ENCODE results near the gene LRRC36. TPM values are rescaled to one million over a fixed set of nuclear protein-coding genes. Genes with fewer than 3 reads are reported as not detected.

LRRC36 gene
- polyA plus RNA-seq, 6 donors from 2014 or later = 0.48 TPM; not detected in 5

Other genes with a start within 250 kb of the LRRC36 start
- gene PHAF1, start 216.9 kb upstream of the LRRC36 start, polyA plus RNA-seq (ENCODE audit: low read depth in 6 of 6) = 10 to 100 TPM in 2 of 6 donors, 1 to 10 TPM in 3, not detected in 1; 8.8 to 13.2 (median 10.0) TPM
- under 1 TPM in 4 of 6 donors, not detected in 2; 0.09 to 0.73 (median 0.36) TPM for gene B3GNT9, start 175.8 kb upstream of the LRRC36 start, polyA plus RNA-seq (ENCODE audit: low read depth in 6 of 6)
- 10 to 100 TPM; 46.2 to 62.9 (median 54.4) TPM for gene TRADD, start 166.9 kb upstream of the LRRC36 start, polyA plus RNA-seq (ENCODE audit: low read depth in 6 of 6)
- 1 to 10 TPM in 5 of 6 donors, not detected in 1; 1.0 to 2.0 (median 1.5) TPM for gene FBXL8, start 166.9 kb upstream of the LRRC36 start, polyA plus RNA-seq (ENCODE audit: low read depth in 6 of 6)
- gene HSF4, start 162.1 kb upstream of the LRRC36 start, polyA plus RNA-seq (ENCODE audit: low read depth in 6 of 6) = not detected
- gene NOL3, start 156.3 kb upstream of the LRRC36 start, polyA plus RNA-seq (ENCODE audit: low read depth in 6 of 6) = under 1 TPM in 1 of 6 donors, not detected in 5; 0.27 TPM
- under 1 TPM in 4 of 6 donors, not detected in 2; 0.33 to 0.40 (median 0.40) TPM for gene MATCAP1, start 142.9 kb upstream of the LRRC36 start, polyA plus RNA-seq (ENCODE audit: low read depth in 6 of 6)
- under 1 TPM in 3 of 6 donors, not detected in 3; 0.12 to 0.19 (median 0.15) TPM for gene EXOC3L1, start 136.7 kb upstream of the LRRC36 start, polyA plus RNA-seq (ENCODE audit: low read depth in 6 of 6)
- 10 to 100 TPM; 54.0 to 75.9 (median 61.7) TPM for gene E2F4, start 134.7 kb upstream of the LRRC36 start, polyA plus RNA-seq (ENCODE audit: low read depth in 6 of 6)
- under 1 TPM in 5 of 6 donors, not detected in 1; 0.14 to 0.48 (median 0.39) TPM for gene ELMO3, start 127.7 kb upstream of the LRRC36 start, polyA plus RNA-seq (ENCODE audit: low read depth in 6 of 6)
- 10 to 100 TPM; 44.9 to 66.7 (median 55.0) TPM for gene TMEM208, start 99.7 kb upstream of the LRRC36 start, polyA plus RNA-seq (ENCODE audit: low read depth in 6 of 6)
- gene FHOD1, start 79.3 kb upstream of the LRRC36 start, polyA plus RNA-seq (ENCODE audit: low read depth in 6 of 6) = 1 to 10 TPM; 1.4 to 4.8 (median 2.3) TPM
- gene SLC9A5, start 77.8 kb upstream of the LRRC36 start, polyA plus RNA-seq (ENCODE audit: low read depth in 6 of 6) = under 1 TPM in 4 of 6 donors, not detected in 2; 0.08 to 0.14 (median 0.10) TPM
- 1 to 10 TPM in 1 of 6 donors, under 1 TPM in 4, not detected in 1; 0.13 to 6.0 (median 0.62) TPM for gene PLEKHG4, start 47.3 kb upstream of the LRRC36 start, polyA plus RNA-seq (ENCODE audit: low read depth in 6 of 6)
- under 1 TPM in 1 of 6 donors, not detected in 5; 0.26 TPM for gene KCTD19, start 74 bp upstream of the LRRC36 start, polyA plus RNA-seq (ENCODE audit: low read depth in 6 of 6)
- gene TPPP3, start 66.7 kb downstream of the LRRC36 start, polyA plus RNA-seq (ENCODE audit: low read depth in 6 of 6) = not detected
- gene ZDHHC1, start 89.7 kb downstream of the LRRC36 start, polyA plus RNA-seq (ENCODE audit: low read depth in 6 of 6) = under 1 TPM in 3 of 6 donors, not detected in 3; 0.17 to 0.23 (median 0.21) TPM
- gene HSD11B2, start 104.3 kb downstream of the LRRC36 start, polyA plus RNA-seq (ENCODE audit: low read depth in 6 of 6) = not detected
- 100 to 1,000 TPM; 136 to 255 (median 157) TPM for gene ATP6V0D1, start 154.3 kb downstream of the LRRC36 start, polyA plus RNA-seq (ENCODE audit: low read depth in 6 of 6)
- not detected for gene AGRP, start 156.7 kb downstream of the LRRC36 start, polyA plus RNA-seq (ENCODE audit: low read depth in 6 of 6)
- 10 to 100 TPM in 5 of 6 donors, 1 to 10 TPM in 1; 3.4 to 34.5 (median 16.5) TPM for gene RIPOR1, start 202.0 kb downstream of the LRRC36 start, polyA plus RNA-seq (ENCODE audit: low read depth in 6 of 6)
- gene CTCF, start 235.7 kb downstream of the LRRC36 start, polyA plus RNA-seq (ENCODE audit: low read depth in 6 of 6) = 10 to 100 TPM; 40.2 to 93.3 (median 67.8) TPM

Data from naive B cell (primary cell).